SK-N-SH (cell line): Measurements from ENCODE around the gene CYSTM1. TPM values are rescaled to one million over a fixed set of nuclear protein-coding genes. Genes with fewer than 3 reads are reported as not detected.

Experiments used
- CTCF ChIA-PET: fragments of 300-600, 350-600 bp; formaldehyde crosslinking; extraction: SDS; loops from one replicate; lab custom pipeline; 2021; lab: Yijun Ruan, JAX
- POLR2A ChIA-PET: fragments of 350-600 bp; sonication (Branson Sonifier 250); formaldehyde crosslinking; extraction: SDS; loops from one replicate; lab custom pipeline; 2020; ENCODE audit warnings: antibody characterized with exemption, inconsistent platforms; lab: Yijun Ruan, JAX
- DNase-seq: peaks from one replicate; pipeline ENCODE4 v3.0.0; 2012
- H2AFZ ChIP-seq: fragments of 200-600 bp; sonication (generic); 2 replicates; pipeline ENCODE4 v1.8.1; 2016; ENCODE audit warnings: antibody characterized with exemption, mild to moderate bottlenecking, low read depth
- H3F3A ChIP-seq: fragments of 200-600 bp; sonication (generic); replicated peaks from 2 replicates; pipeline ENCODE3; 2016; ENCODE audit warnings: antibody characterized with exemption, mild to moderate bottlenecking; ENCODE audit not compliant: insufficient read depth
- H3K27ac ChIP-seq, 2 experiments: fragments of 200-500 bp in 1 of 2; fragments of 200-600 bp in 1 of 2; sonication (Bioruptor generic) in 1 of 2; sonication (generic), shearing (Covaris generic) in 1 of 2; 2 replicates each; pipeline versions ENCODE4 v1.5.1 to v1.6.1; 2014 to 2016; ENCODE audit warnings: low read depth in 2 of 2, inconsistent platforms in 1 of 2, low read length in 1 of 2, mild to moderate bottlenecking in 1 of 2, mixed read lengths in 1 of 2
- H3K27me3 ChIP-seq: fragments of 200-600 bp; sonication (generic), shearing (Covaris generic); 2 replicates; pipeline ENCODE4 v1.6.1; 2016; ENCODE audit warnings: mixed run types; ENCODE audit not compliant: insufficient read depth
- H3K36me3 ChIP-seq, 2 experiments: fragments of 200-500 bp in 1 of 2; fragments of 200-600 bp in 1 of 2; sonication (Bioruptor generic) in 1 of 2; sonication (generic) in 1 of 2; replicated peaks in 1 of 2; 2 replicates each; pipeline versions ENCODE3 to v1.5.1; 2014 to 2016; ENCODE audit warnings: low read length in 1 of 2, mild to moderate bottlenecking in 1 of 2; ENCODE audit not compliant: insufficient read depth in 2 of 2, control insufficient read depth in 1 of 2
- H3K4me1 ChIP-seq, 2 experiments: fragments of 200-500 bp in 1 of 2; fragments of 200-600 bp in 1 of 2; sonication (Bioruptor generic) in 1 of 2; sonication (generic), shearing (Covaris generic) in 1 of 2; 2 replicates each; pipeline versions ENCODE4 v1.5.1 to v1.6.1; 2014 to 2016; ENCODE audit warnings: low read depth in 1 of 2, low read length in 1 of 2, mixed run types in 1 of 2; ENCODE audit not compliant: insufficient read depth in 2 of 2, control insufficient read depth in 1 of 2
- H3K4me2 ChIP-seq: fragments of 200-600 bp; sonication (generic), shearing (Covaris generic); 2 replicates; pipeline ENCODE4 v1.6.1; 2017; ENCODE audit warnings: mixed run types
- H3K4me3 ChIP-seq, 2 experiments: fragments of 200-500 bp in 1 of 2; fragments of 200-600 bp in 1 of 2; sonication (Bioruptor generic) in 1 of 2; sonication (generic), shearing (Covaris generic) in 1 of 2; 2 replicates each; pipeline versions ENCODE4 v1.5.1 to v1.8.1; 2014 to 2016; ENCODE audit warnings: low read depth in 2 of 2, inconsistent platforms in 1 of 2, low read length in 1 of 2, mild to moderate bottlenecking in 1 of 2, mixed read lengths in 1 of 2, moderate library complexity in 1 of 2
- H3K79me2 ChIP-seq: fragments of 200-600 bp; sonication (generic); 2 replicates; pipeline ENCODE4 v1.8.1; 2017; ENCODE audit warnings: mild to moderate bottlenecking; ENCODE audit not compliant: insufficient read depth
- H3K9ac ChIP-seq: fragments of 200-600 bp; sonication (generic); 2 replicates; pipeline ENCODE4 v1.6.1; 2017; ENCODE audit warnings: mixed run types
- H3K9me2 ChIP-seq: fragments of 200-600 bp; sonication (generic); 2 replicates; pipeline ENCODE4 v1.6.1; 2017; ENCODE audit warnings: mixed run types
- H3K9me3 ChIP-seq: fragments of 200-600 bp; sonication (generic); 2 replicates; pipeline ENCODE4 v1.6.1; 2017; ENCODE audit warnings: mixed run types, mild to moderate bottlenecking, moderate library complexity
- H4K20me1 ChIP-seq: fragments of 200-600 bp; sonication (generic); 2 replicates; pipeline ENCODE4 v1.6.1; 2017; ENCODE audit warnings: mild to moderate bottlenecking, mixed run types; ENCODE audit not compliant: insufficient read depth
- CHD2 ChIP-seq: fragments of 150-350 bp; IDR thresholded peaks from 2 replicates; pipeline ENCODE4 v1.6.1; 2018; ENCODE audit warnings: low read length; ENCODE audit not compliant: partially characterized antibody
- EP300 ChIP-seq, 2 experiments: IDR thresholded peaks; 2 replicates each; pipeline versions ENCODE4 v1.4.0 to v1.6.1; 2012; ENCODE audit warnings: borderline replicate concordance in 1 of 2, low read depth in 1 of 2, low read length in 1 of 2
- FOSL2 ChIP-seq: IDR thresholded peaks from 2 replicates; pipeline ENCODE4 v1.4.0; 2012; ENCODE audit warnings: low read depth, mild to moderate bottlenecking, moderate library complexity, borderline replicate concordance
- FOXJ3 ChIP-seq: sonication (generic); formaldehyde crosslinking; IDR thresholded peaks from 2 replicates; pipeline ENCODE4 v1.5.1; 2020; ENCODE audit warnings: mild to moderate bottlenecking, missing genetic modification reagents
- GABPA ChIP-seq: IDR thresholded peaks from 2 replicates; pipeline ENCODE4 v1.4.0; 2012; ENCODE audit warnings: low read depth, mild to moderate bottlenecking
- GATA2 ChIP-seq: sonication (generic); formaldehyde crosslinking; IDR thresholded peaks from 2 replicates; pipeline ENCODE4 v1.5.0; 2020; ENCODE audit warnings: mild to moderate bottlenecking, missing genetic modification reagents
- MXI1 ChIP-seq: IDR thresholded peaks from 2 replicates; pipeline ENCODE4 v1.6.1; 2012; ENCODE audit warnings: mild to moderate bottlenecking, low read depth, low read length, improper control_type of control experiment
- NFIC ChIP-seq: IDR thresholded peaks from 2 replicates; pipeline ENCODE4 v1.4.0; 2012; ENCODE audit warnings: borderline replicate concordance
- RCOR1 ChIP-seq: fragments of 150-350 bp; IDR thresholded peaks from 2 replicates; pipeline ENCODE4 v1.6.1; 2017; ENCODE audit warnings: antibody characterized with exemption, low read length
- SIN3A ChIP-seq: IDR thresholded peaks from 2 replicates; pipeline ENCODE4 v1.6.1; 2012; ENCODE audit warnings: low read depth, mild to moderate bottlenecking, low read length, moderate library complexity, borderline replicate concordance
- SMC3 ChIP-seq: IDR thresholded peaks from 2 replicates; pipeline ENCODE4 v1.6.1; 2012; ENCODE audit warnings: low read depth, low read length, improper control_type of control experiment
- TCF12 ChIP-seq: IDR thresholded peaks from 2 replicates; pipeline ENCODE4 v1.4.0; 2012
- YY1 ChIP-seq: IDR thresholded peaks from 2 replicates; pipeline ENCODE4 v1.4.0; 2012; ENCODE audit warnings: low read depth, mild to moderate bottlenecking
- WGBS: methylation state at CpG from one replicate; pipeline ENCODE4 v1.1.6; 2017; ENCODE audit warnings: low lambda C conversion rate; 5-methylcytosine and 5-hydroxymethylcytosine counted together
- polyA plus RNA-seq, 3 experiments: library from polyadenylated mRNA; depleted of rRNA; stranded (reverse); fragments of >200 nt; gene quantifications; 2 replicates each; pipeline ENCODE4 v1.2.3, GENCODE V29; 2012
- TF ChIP-seq, protein P1 (sequence below): IDR thresholded peaks from 2 replicates; pipeline ENCODE4 v1.6.1; 2012; ENCODE audit warnings: mild to moderate bottlenecking, low read depth, low read length, moderate library complexity
- TF ChIP-seq, protein P2 (sequence below): fragments of 150-350 bp; IDR thresholded peaks from 2 replicates; pipeline ENCODE4 v1.6.1; 2017; ENCODE audit warnings: antibody characterized with exemption, low read length, low read depth, borderline replicate concordance
- TF ChIP-seq, protein P3 (sequence below): fragments of 150-350 bp; IDR thresholded peaks from 2 replicates; pipeline ENCODE4 v1.6.1; 2016; ENCODE audit warnings: mild to moderate bottlenecking, low read depth, low read length
- TF ChIP-seq, protein P4 (sequence below): IDR thresholded peaks from 2 replicates; pipeline ENCODE4; 2012
- TF ChIP-seq, protein P5 (sequence below): IDR thresholded peaks from 2 replicates; pipeline ENCODE4 v1.4.0; 2012; ENCODE audit warnings: low read depth, borderline replicate concordance

Gene CYSTM1
- polyA plus RNA-seq, 1 of the 3 experiments (the other 2 are of a cell fraction), result 27.1 TPM

DNA sequence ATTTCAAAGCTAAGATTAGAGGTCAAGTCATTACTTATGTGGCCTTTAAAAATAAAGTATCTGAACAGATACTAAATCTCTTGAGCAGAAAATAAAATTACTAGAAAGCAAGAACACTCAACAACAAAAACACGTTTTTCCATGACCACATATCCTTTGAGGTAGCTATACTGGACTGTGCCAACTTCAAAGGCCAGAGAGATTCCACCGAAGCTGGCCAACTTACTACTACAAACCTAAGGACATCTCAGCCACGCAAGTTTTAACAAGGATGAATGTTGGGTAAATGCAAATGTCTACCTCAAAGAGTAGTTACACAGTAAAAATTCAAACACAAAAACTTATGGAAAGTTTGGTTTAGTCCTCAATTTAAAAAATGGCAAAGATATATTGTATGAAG lies 109.0 kb downstream of the CYSTM1 start (continued):
- TF ChIP-seq, protein P1, sequence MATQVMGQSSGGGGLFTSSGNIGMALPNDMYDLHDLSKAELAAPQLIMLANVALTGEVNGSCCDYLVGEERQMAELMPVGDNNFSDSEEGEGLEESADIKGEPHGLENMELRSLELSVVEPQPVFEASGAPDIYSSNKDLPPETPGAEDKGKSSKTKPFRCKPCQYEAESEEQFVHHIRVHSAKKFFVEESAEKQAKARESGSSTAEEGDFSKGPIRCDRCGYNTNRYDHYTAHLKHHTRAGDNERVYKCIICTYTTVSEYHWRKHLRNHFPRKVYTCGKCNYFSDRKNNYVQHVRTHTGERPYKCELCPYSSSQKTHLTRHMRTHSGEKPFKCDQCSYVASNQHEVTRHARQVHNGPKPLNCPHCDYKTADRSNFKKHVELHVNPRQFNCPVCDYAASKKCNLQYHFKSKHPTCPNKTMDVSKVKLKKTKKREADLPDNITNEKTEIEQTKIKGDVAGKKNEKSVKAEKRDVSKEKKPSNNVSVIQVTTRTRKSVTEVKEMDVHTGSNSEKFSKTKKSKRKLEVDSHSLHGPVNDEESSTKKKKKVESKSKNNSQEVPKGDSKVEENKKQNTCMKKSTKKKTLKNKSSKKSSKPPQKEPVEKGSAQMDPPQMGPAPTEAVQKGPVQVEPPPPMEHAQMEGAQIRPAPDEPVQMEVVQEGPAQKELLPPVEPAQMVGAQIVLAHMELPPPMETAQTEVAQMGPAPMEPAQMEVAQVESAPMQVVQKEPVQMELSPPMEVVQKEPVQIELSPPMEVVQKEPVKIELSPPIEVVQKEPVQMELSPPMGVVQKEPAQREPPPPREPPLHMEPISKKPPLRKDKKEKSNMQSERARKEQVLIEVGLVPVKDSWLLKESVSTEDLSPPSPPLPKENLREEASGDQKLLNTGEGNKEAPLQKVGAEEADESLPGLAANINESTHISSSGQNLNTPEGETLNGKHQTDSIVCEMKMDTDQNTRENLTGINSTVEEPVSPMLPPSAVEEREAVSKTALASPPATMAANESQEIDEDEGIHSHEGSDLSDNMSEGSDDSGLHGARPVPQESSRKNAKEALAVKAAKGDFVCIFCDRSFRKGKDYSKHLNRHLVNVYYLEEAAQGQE, result no peak

DNA sequence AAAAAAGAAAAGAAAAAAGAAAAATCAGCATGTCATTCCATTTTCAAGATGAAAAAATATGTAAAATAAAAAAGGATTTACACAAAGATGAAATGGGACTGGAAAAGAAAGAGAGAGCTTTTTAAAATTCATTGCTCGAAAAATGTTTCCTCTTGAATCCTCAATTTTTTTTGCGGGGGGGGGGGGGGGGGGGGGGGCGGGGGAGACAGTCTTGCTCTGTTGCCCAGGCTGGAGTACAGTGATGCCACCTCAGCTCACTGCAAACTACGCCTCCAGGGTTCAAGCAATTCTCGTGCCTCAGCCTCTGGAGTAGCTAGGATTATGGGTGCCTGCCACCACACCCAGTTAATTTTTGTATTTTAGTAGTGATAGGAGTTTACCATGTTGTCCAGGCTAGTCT lies 111.4 kb downstream of the CYSTM1 start:
- Histone ChIP-seq H3F3A (peaks cover 4% of the 10 kb centered on the region), H3K4me1 (no peaks in the 10 kb centered on the region), H3K79me2 (peaks cover 98% of the 10 kb centered on the region), H3K36me3 (no peaks in the 10 kb centered on the region), H3K27ac (no peak overlapping the region), H3K27me3 (no peaks in the 10 kb centered on the region), H3K4me2 (no peak overlapping the region), H4K20me1 (no peaks in the 10 kb centered on the region), H3K4me3 (no peak overlapping the region), H2AFZ (no peak overlapping the region), H3K9me3 (no peaks in the 10 kb centered on the region), H3K9me2 (no peaks in the 10 kb centered on the region), H3K9ac (no peak overlapping the region)
- DNase-seq, result no peak
- CTCF ChIA-PET, result interaction anchor here (0.6 to 1.0 kb wide), 2 partner anchors 42 to 65 kb away, joined by 3 read pairs; no protein-coding TSS in a partner anchor
- POLR2A ChIA-PET, result no interaction called here
- WGBS, result 96% methylated on average over 4 of the region's 5 CpGs
- TF ChIP-seq, protein P1, result no peak
- TF ChIP-seq FOSL2 (no peak), FOXJ3 (no peak), NFIC (no peak), YY1 (no peak), SMC3 (no peak), SIN3A (no peak), GABPA (no peak), CHD2 (no peak), EP300 (IDR thresholded peaks at IDR 0.05; ENCODE audit: borderline replicate concordance in 1 of 2, low read depth in 1 of 2, low read length in 1 of 2) (no peak), TCF12 (no peak), RCOR1 (no peak), GATA2 (CRISPR knock-in tag) (no peak), MXI1 (no peak)
- TF ChIP-seq, protein P2, sequence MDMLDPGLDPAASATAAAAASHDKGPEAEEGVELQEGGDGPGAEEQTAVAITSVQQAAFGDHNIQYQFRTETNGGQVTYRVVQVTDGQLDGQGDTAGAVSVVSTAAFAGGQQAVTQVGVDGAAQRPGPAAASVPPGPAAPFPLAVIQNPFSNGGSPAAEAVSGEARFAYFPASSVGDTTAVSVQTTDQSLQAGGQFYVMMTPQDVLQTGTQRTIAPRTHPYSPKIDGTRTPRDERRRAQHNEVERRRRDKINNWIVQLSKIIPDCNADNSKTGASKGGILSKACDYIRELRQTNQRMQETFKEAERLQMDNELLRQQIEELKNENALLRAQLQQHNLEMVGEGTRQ, result no peak
- TF ChIP-seq, protein P3, sequence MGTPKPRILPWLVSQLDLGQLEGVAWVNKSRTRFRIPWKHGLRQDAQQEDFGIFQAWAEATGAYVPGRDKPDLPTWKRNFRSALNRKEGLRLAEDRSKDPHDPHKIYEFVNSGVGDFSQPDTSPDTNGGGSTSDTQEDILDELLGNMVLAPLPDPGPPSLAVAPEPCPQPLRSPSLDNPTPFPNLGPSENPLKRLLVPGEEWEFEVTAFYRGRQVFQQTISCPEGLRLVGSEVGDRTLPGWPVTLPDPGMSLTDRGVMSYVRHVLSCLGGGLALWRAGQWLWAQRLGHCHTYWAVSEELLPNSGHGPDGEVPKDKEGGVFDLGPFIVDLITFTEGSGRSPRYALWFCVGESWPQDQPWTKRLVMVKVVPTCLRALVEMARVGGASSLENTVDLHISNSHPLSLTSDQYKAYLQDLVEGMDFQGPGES, result no peak
- TF ChIP-seq, protein P4, sequence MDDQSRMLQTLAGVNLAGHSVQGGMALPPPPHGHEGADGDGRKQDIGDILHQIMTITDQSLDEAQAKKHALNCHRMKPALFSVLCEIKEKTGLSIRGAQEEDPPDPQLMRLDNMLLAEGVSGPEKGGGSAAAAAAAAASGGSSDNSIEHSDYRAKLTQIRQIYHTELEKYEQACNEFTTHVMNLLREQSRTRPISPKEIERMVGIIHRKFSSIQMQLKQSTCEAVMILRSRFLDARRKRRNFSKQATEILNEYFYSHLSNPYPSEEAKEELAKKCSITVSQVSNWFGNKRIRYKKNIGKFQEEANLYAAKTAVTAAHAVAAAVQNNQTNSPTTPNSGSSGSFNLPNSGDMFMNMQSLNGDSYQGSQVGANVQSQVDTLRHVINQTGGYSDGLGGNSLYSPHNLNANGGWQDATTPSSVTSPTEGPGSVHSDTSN, result no peak
- TF ChIP-seq, protein P5, sequence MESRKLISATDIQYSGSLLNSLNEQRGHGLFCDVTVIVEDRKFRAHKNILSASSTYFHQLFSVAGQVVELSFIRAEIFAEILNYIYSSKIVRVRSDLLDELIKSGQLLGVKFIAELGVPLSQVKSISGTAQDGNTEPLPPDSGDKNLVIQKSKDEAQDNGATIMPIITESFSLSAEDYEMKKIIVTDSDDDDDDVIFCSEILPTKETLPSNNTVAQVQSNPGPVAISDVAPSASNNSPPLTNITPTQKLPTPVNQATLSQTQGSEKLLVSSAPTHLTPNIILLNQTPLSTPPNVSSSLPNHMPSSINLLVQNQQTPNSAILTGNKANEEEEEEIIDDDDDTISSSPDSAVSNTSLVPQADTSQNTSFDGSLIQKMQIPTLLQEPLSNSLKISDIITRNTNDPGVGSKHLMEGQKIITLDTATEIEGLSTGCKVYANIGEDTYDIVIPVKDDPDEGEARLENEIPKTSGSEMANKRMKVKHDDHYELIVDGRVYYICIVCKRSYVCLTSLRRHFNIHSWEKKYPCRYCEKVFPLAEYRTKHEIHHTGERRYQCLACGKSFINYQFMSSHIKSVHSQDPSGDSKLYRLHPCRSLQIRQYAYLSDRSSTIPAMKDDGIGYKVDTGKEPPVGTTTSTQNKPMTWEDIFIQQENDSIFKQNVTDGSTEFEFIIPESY, result no peak
